ENCODE results near the gene OXER1.
A peak's percentile ranks its signal among the peaks of the same experiment; 100 is the strongest.

OXER1 gene

GRCh38 chr2:42795841-42796301 lies 31.9 kb upstream of the OXER1 start:
- H3K4me1 ChIP-seq (ENCODE audit: control insufficient read depth, insufficient read depth, low read length), result no peaks in the 10 kb centered on the region
- H3K4me3 ChIP-seq (ENCODE audit: low read depth, low read length), result no peak overlapping the region
- TF ChIP-seq PRDM10 (tag by site-specific recombination; IDR thresholded peaks at IDR 0.05), result no peak
- 0 out of 2 replicates have a peak, but pooled peaks have one; percentile 13 for TF ChIP-seq TRIM28 (IDR thresholded peaks at IDR 0.05; ENCODE audit: borderline replicate concordance, low read length)
- no peak for TF ChIP-seq ZBTB49 (tag by site-specific recombination; IDR thresholded peaks at IDR 0.05; ENCODE audit: low read depth)
- TF ChIP-seq ZNF623 (tag by site-specific recombination; IDR thresholded peaks at IDR 0.05), result no peak
- TF ChIP-seq ZSCAN4 (tag by site-specific recombination; IDR thresholded peaks at IDR 0.05), result no peak
- no peak for TF ChIP-seq ZNF677 (tag by site-specific recombination; IDR thresholded peaks at IDR 0.05)
- TF ChIP-seq ZBTB10 (tag by site-specific recombination; IDR thresholded peaks at IDR 0.05), result no peak
- peak; percentile 38 for TF ChIP-seq SETDB1 (IDR thresholded peaks at IDR 0.05; ENCODE audit: insufficient read length, low read length)
- TF ChIP-seq ZNF184 (tag by site-specific recombination; IDR thresholded peaks at IDR 0.05), result no peak

GRCh38 chr2:42795275-42795674 lies 31.3 kb upstream of the OXER1 start:
- ChIA-PET POLR2A (interaction anchor here (1.3 kb wide), 1 partner anchor 14 kb away, joined by 5 read pairs; no protein-coding TSS in a partner anchor), CTCF (no interaction called here)
- Histone ChIP-seq H3K36me3 (ENCODE audit: control insufficient read depth in 2 of 2, insufficient read depth in 1 of 2, low read length in 2 of 2) (no peaks in the 10 kb centered on the region), H3K27ac (ENCODE audit: extremely low read depth, low read depth, low read length) (no peak overlapping the region), H3K9me3 (ENCODE audit: control insufficient read depth, insufficient read depth, low read depth, low read length) (no peaks in the 10 kb centered on the region), H3K4me3 (ENCODE audit: low read depth, low read length) (no peak overlapping the region), H3K4me1 (ENCODE audit: control insufficient read depth, insufficient read depth, low read length) (no peaks in the 10 kb centered on the region)
- TF ChIP-seq ZBTB21 (tag by site-specific recombination; IDR thresholded peaks at IDR 0.05) (no peak), ZNF404 (tag by site-specific recombination; IDR thresholded peaks at IDR 0.05) (no peak), FEZF1 (tag by site-specific recombination; IDR thresholded peaks at IDR 0.05) (no peak), ZNF362 (tag by site-specific recombination; IDR thresholded peaks at IDR 0.05) (0 out of 2 replicates have a peak, but pooled peaks have one; percentile 17), KLF8 (tag by site-specific recombination; IDR thresholded peaks at IDR 0.05) (no peak), HOXC10 (CRISPR knock-in tag; IDR thresholded peaks at IDR 0.05) (no peak), ZNF324 (tag by site-specific recombination; IDR thresholded peaks at IDR 0.05) (no peak)

More at GRCh38 chr2:42795841-42796301, 31.9 kb upstream of the OXER1 start:
- H3K27ac ChIP-seq (ENCODE audit: extremely low read depth, low read depth, low read length), result peak overlapping the region; percentile 3; the same call in 1 of the 2 replicates
- ChIA-PET POLR2A (interaction anchor here (0.6 to 1.0 kb wide), 2 partner anchors 15 to 420 kb away, joined by 3 to 5 read pairs; no protein-coding TSS in a partner anchor), CTCF (no interaction called here)
- no peaks in the 10 kb centered on the region for H3K36me3 ChIP-seq (ENCODE audit: control insufficient read depth in 2 of 2, insufficient read depth in 1 of 2, low read length in 2 of 2)
- no peaks in the 10 kb centered on the region for H3K9me3 ChIP-seq (ENCODE audit: control insufficient read depth, insufficient read depth, low read depth, low read length)

Data from HEK293 (cell line).